GM12801 (cell line): ENCODE data around the gene VPS13D.

Source experiments
- CTCF ChIP-seq: IDR thresholded peaks from one replicate; pipeline ENCODE4 v1.5.1; 2011; ENCODE audit warnings: control low read depth; ENCODE audit not compliant: insufficient read length; ENCODE audit errors: extremely low read depth

Gene VPS13D

GRCh38 chr1:12447849-12448312 lies 218.1 kb downstream of the VPS13D start:
- TF ChIP-seq CTCF = no peak

- no peak for TF ChIP-seq CTCF
These were observed 218.9 kb downstream of the VPS13D start for GRCh38 chr1:12448746-12449177.

GRCh38 chr1:12450090-12450755 lies 220.4 kb downstream of the VPS13D start:
- TF ChIP-seq CTCF = no peak

- TF ChIP-seq CTCF = no peak
These were observed 221.1 kb downstream of the VPS13D start for GRCh38 chr1:12450756-12451559.

- TF ChIP-seq CTCF = no peak
These were observed 221.7 kb downstream of the VPS13D start for GRCh38 chr1:12451560-12451900.

- no peak for TF ChIP-seq CTCF
These were observed 222.4 kb downstream of the VPS13D start for GRCh38 chr1:12452262-12452661.

GRCh38 chr1:12453400-12454343 lies 223.8 kb downstream of the VPS13D start:
- no peak for TF ChIP-seq CTCF
